Spleen (tissue), 11 donors: ENCODE data around the gene ACOX3. TPM values are rescaled to one million over a fixed set of nuclear protein-coding genes. Genes with fewer than 3 reads are reported as not detected.

Experiments
- DNase-seq: peaks from one replicate; pipeline ENCODE4 v3.0.0-alpha.2; 2020
- H3K27ac ChIP-seq, 8 donors: fragments of 200-600 bp; sonication (generic) in 7 of 8; 1 replicate in 4 of 8; 2 replicates in 4 of 8; pipeline versions ENCODE4 v1.5.0 to v1.8.0; 2016 to 2021; ENCODE audit warnings: inconsistent platforms in 4 of 8, mild to moderate bottlenecking in 4 of 8, moderate library complexity in 1 of 8
- H3K27me3 ChIP-seq, 7 donors: fragments of 200-600 bp; sonication (generic) in 6 of 7; replicated peaks in 1 of 7; 1 replicate in 4 of 7; 2 replicates in 3 of 7; pipeline versions ENCODE4 v1.5.0 to v1.8.0; 2016 to 2021; ENCODE audit warnings: inconsistent platforms in 3 of 7, mild to moderate bottlenecking in 1 of 7
- H3K36me3 ChIP-seq, 6 donors: fragments of 200-600 bp; sonication (generic) in 5 of 6; 1 replicate in 4 of 6; 2 replicates in 2 of 6; pipeline versions ENCODE4 v1.5.0 to v1.8.0; 2016 to 2021; ENCODE audit warnings: inconsistent platforms in 2 of 6
- H3K4me1 ChIP-seq, 6 donors: fragments of 200-600 bp; sonication (generic) in 5 of 6; 1 replicate in 3 of 6; 2 replicates in 3 of 6; pipeline versions ENCODE4 v1.5.0 to v1.8.0; 2016 to 2021; ENCODE audit warnings: inconsistent platforms in 3 of 6
- H3K4me3 ChIP-seq, 8 donors: fragments of 200-600 bp; sonication (generic) in 7 of 8; 1 replicate in 4 of 8; 2 replicates in 4 of 8; pipeline versions ENCODE4 v1.5.0 to v1.8.0; 2016 to 2021; ENCODE audit warnings: inconsistent platforms in 4 of 8, mild to moderate bottlenecking in 4 of 8, moderate library complexity in 2 of 8
- H3K9me3 ChIP-seq, 8 donors: fragments of 200-600 bp; sonication (generic) in 7 of 8; 1 replicate in 4 of 8; 2 replicates in 4 of 8; pipeline versions ENCODE4 v1.5.0 to v1.8.0; 2016 to 2021; ENCODE audit warnings: inconsistent platforms in 4 of 8
- POLR2A ChIP-seq, 3 donors: fragments of 450-650 bp; IDR thresholded peaks; one replicate each; pipeline ENCODE4 v1.5.1; 2017; ENCODE audit warnings: antibody characterized with exemption in 3 of 3, mild to moderate bottlenecking in 1 of 3
- POLR2AphosphoS5 ChIP-seq, 3 donors: sonication (generic); formaldehyde crosslinking; IDR thresholded peaks; one replicate each; pipeline ENCODE4 v1.5.1; 2017; ENCODE audit warnings: antibody characterized with exemption in 3 of 3
- WGBS, 5 donors: extraction: QIAGEN DNeasy Blood & Tissue Kit in 3 of 5; methylation state at CpG; one replicate each; pipeline versions ENCODE4 v1.1.5 to v1.1.7; 2013 to 2018; 5-methylcytosine and 5-hydroxymethylcytosine counted together
- intact Hi-C: fragments of 100-400 bp; cut with DNase I; formaldehyde crosslinking; loops from one replicate; pipeline ENCODE4 v1.15.0; 2023; ENCODE audit warnings: low total_unique reads
- polyA plus RNA-seq, 3 donors: library from polyadenylated mRNA; stranded (reverse); fragments of 200-250 nt; gene quantifications; one replicate each; pipeline ENCODE4 v1.2.1, GENCODE V29; 2013
- total RNA-seq, 7 donors: library from RNA; depleted of rRNA in 3 of 7; stranded (reverse); fragments of >200 nt in 3 of 7; fragmentation: NEBNext Ultra II Directional in 4 of 7; extraction: Animal tissue kit (Norgen Biotek cat#: 25700) in 4 of 7; gene quantifications; one replicate each; pipeline versions ENCODE4 v1.1.0 to v1.2.1, GENCODE V29; 2016 to 2021
- TF ChIP-seq, protein P1 (sequence below), 11 experiments: fragments of 200-600 bp in 7 of 11; fragments of 450-650 bp in 4 of 11; sonication (generic) in 4 of 11; IDR thresholded peaks in 8 of 11; conservative IDR thresholded peaks in 3 of 11; 1 replicate in 7 of 11; 2 replicates in 4 of 11; pipeline versions ENCODE4 v1.4.0 to v1.8.0; 2016 to 2021; ENCODE audit warnings: antibody characterized with exemption in 11 of 11, inconsistent platforms in 4 of 11, mild to moderate bottlenecking in 1 of 11
- donor health status: healthy with polysubstance abuse.
- donor health status: DM: no; HTN: no; CAD: no; lungs with moderate emphysema.
- donor health status: DM: no; HTN: no; CAD: no.
- donor health status: Bipolar disorder and iron deficiency.
- donor health status: healthy.
- donor health status: DM: no; HTN: no; CAD: no.
- donor health status: DM: yes; HTN: yes; CAD: no.

Gene ACOX3
- total and polyA plus RNA-seq, 10 donors: 11.3 to 26.5 (median 19.7) TPM

DNA sequence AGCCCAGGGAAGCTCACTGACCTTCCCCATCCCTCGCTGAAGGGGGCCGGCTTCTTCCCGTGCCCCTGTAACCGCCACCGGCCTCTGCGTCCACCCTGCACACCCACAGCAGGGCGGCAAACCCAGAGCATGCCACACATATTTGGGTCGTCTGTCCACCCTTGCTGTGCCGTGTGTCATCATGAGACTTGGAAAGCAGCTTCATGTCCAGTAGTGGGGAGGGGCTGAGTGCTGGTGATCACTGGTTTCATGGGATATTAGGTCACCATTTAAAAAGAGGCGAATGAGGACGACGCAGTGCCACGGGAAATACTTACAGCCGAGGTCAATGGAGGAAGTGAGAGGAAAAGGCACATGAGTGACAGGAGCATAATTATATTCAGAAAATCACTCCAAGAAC, 96.1 kb downstream of the ACOX3 start:
- 52 to 70% (median 66%) methylated on average over 13 to 14 of the region's 14 CpGs for WGBS, 5 donors
- no peak for DNase-seq
- peaks cover 0 to 12% (median 0%) of the 10 kb centered on the region in 6 donors for H3K4me1 ChIP-seq

GRCh38 chr4:8343967-8344331, 96.6 kb downstream of the ACOX3 start:
- intact Hi-C loops: no loop called here
- Histone ChIP-seq H3K36me3 (no peaks in the 10 kb centered on the region), H3K9me3 (no peaks in the 10 kb centered on the region), H3K4me1 (peaks cover 0 to 12% (median 0%) of the 10 kb centered on the region in 6 donors), H3K27me3 (peaks cover 0 to 33% (median 0%) of the 10 kb centered on the region in 7 donors), H3K27ac (no peak overlapping the region), H3K4me3 (no peak overlapping the region)
- WGBS, 5 donors: 88 to 95% (median 90%) methylated on average over 8 to 11 of the region's 11 CpGs
- TF ChIP-seq POLR2AphosphoS5 (IDR thresholded peaks at IDR 0.05) (no peak), POLR2A (IDR thresholded peaks at IDR 0.05) (no peak)
- TF ChIP-seq, protein P1, sequence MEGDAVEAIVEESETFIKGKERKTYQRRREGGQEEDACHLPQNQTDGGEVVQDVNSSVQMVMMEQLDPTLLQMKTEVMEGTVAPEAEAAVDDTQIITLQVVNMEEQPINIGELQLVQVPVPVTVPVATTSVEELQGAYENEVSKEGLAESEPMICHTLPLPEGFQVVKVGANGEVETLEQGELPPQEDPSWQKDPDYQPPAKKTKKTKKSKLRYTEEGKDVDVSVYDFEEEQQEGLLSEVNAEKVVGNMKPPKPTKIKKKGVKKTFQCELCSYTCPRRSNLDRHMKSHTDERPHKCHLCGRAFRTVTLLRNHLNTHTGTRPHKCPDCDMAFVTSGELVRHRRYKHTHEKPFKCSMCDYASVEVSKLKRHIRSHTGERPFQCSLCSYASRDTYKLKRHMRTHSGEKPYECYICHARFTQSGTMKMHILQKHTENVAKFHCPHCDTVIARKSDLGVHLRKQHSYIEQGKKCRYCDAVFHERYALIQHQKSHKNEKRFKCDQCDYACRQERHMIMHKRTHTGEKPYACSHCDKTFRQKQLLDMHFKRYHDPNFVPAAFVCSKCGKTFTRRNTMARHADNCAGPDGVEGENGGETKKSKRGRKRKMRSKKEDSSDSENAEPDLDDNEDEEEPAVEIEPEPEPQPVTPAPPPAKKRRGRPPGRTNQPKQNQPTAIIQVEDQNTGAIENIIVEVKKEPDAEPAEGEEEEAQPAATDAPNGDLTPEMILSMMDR (IDR thresholded peaks at IDR 0.05 in 8 of 11, conservative IDR thresholded peaks at IDR 0.05 in 3 of 11): no peak
- DNase-seq: no peak

More for the DNA sequence above, 96.1 kb downstream of the ACOX3 start:
- Histone ChIP-seq H3K4me3 (no peak overlapping the region), H3K27me3 (peaks cover 0 to 33% (median 0%) of the 10 kb centered on the region in 7 donors), H3K9me3 (no peaks in the 10 kb centered on the region), H3K27ac (no peak overlapping the region), H3K36me3 (no peaks in the 10 kb centered on the region)
- intact Hi-C loops: no loop called here
- TF ChIP-seq POLR2A (IDR thresholded peaks at IDR 0.05) (no peak), POLR2AphosphoS5 (IDR thresholded peaks at IDR 0.05) (no peak)
- TF ChIP-seq, protein P1 (IDR thresholded peaks at IDR 0.05 in 8 of 11, conservative IDR thresholded peaks at IDR 0.05 in 3 of 11): no peak

DNA sequence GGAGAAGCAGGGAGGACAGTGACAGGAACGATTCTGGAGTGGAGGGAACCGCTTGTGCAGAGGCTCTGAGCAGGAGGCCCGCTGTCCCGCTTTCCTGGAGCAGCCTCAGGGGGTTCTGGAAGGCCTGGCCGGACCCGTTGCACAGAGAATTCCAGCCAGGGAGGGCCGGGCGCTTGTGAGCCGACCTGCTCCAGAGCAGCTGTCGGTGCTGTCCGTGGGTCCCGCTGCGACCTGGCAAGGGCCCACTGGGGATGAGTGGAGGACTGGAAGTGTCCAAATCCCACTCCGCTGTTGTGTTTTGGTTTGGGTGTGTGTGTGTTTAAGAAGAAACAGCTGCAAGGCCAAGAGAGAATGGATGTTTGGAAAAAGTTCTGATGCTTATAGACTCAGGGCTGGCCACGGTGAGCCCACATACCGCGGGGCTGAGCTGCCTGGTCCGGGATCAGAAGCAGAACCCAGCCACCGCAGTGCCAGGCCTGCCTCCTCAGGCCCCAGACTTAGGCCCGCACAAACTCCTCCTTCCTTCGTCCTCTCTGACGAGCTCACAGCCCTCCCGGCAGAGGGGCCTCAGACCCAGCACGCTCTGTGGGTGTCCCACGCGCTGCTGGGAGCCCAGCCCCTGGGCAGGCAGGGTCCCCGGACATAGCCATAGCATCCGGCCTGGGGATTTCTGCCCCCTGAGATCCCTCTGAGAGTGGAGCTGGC, 97.1 kb downstream of the ACOX3 start:
- intact Hi-C loops: no loop called here
- H3K27ac ChIP-seq: no peak overlapping the region
- no peak overlapping the region for H3K4me3 ChIP-seq
- H3K36me3 ChIP-seq: no peaks in the 10 kb centered on the region
- no peak for DNase-seq
- WGBS, 5 donors: 88 to 96% (median 92%) methylated on average over 25 to 28 of the region's 28 CpGs
- peaks cover 0 to 12% (median 0%) of the 10 kb centered on the region in 6 donors for H3K4me1 ChIP-seq
- H3K9me3 ChIP-seq: no peaks in the 10 kb centered on the region
- TF ChIP-seq POLR2AphosphoS5 (IDR thresholded peaks at IDR 0.05): no peak
- peaks cover 0 to 33% (median 0%) of the 10 kb centered on the region in 7 donors for H3K27me3 ChIP-seq

GRCh38 chr4:8342651-8343261, 97.8 kb downstream of the ACOX3 start:
- 85 to 94% (median 87%) methylated on average over 16 of the region's 16 CpGs for WGBS, 5 donors
- intact Hi-C loops: no loop called here
- no peaks in the 10 kb centered on the region for H3K9me3 ChIP-seq
- H3K36me3 ChIP-seq: no peaks in the 10 kb centered on the region
- H3K4me3 ChIP-seq: no peak overlapping the region
- no peak for TF ChIP-seq POLR2AphosphoS5 (IDR thresholded peaks at IDR 0.05)
- TF ChIP-seq, protein P1 (IDR thresholded peaks at IDR 0.05 in 8 of 11, conservative IDR thresholded peaks at IDR 0.05 in 3 of 11): no peak
- TF ChIP-seq POLR2A (IDR thresholded peaks at IDR 0.05): no peak
- H3K27me3 ChIP-seq: peaks cover 0 to 33% (median 0%) of the 10 kb centered on the region in 7 donors
- peaks cover 0 to 12% (median 0%) of the 10 kb centered on the region in 6 donors for H3K4me1 ChIP-seq
- no peak for DNase-seq
- no peak overlapping the region for H3K27ac ChIP-seq
